Central memory CD4-positive, alpha-beta T cell (primary cell): Measurements from ENCODE around the gene SYT17.

Source experiments
- DNase-seq: peaks from one replicate; pipeline ENCODE4 v3.0.0; 2022

The SYT17 gene

DNA sequence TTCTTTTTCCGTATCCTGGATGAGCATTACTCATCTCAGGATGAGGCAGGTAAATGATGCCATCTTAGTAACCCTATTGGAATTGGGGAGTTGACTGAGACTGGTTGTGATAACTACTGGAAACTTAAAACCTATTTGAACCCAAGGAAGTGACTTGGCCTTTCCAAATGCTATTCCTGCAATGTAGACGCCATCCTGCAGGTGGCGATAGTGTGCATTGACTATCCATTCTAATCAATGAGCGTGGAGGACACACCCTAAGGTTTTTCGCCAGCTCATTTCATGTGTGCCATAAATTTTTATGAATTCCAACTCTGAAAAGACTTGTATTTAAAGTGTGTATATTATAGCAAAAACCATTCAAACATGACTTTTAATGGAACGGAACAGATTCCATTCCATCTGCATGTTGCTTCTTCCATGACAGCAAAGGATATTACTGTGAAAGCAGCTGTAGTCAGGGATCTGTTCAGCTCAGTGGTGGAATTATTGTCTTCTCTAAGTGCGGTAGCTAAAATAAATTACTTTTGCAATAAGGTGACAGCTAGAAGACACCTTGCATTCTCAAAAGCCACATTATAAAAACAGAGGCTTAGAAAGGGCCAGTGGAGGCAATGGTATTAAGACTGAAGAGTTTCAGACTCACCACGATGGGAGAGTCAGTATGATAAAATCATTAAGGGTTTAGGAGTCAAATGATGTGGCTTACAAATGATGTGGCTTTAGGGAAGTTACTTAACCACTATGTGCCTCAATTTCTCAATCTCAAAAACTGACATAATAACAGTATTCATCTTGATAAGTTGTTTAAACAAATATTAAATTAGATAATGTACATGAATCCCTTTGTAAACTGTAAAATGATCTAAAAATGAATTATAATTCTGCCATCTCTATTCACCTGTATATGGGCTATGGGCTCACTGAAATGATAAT is 55.5 kb downstream of the SYT17 start:
- DNase-seq: no peak

- DNase-seq: no peak
Measured at GRCh38 chr16:19225651-19226050, 57.6 kb downstream of the SYT17 start.

DNA sequence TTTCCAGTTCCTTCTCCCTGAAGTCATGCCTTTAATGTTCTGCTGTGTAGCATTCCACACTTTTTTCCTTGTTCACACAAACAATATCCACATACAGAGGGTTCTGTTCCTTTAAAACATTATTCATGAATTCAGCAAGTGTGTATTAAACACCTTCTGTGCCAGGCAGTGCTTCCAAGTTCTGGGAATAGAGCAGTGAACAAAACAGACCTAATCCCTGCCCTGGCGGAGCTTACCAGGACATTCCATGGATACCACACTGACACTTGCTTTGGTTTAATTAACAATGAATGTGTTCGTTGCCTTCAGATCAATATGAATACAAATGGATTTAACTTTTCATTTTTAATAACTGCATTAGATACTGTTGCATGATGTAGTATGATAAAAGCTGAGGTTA is 59.6 kb downstream of the SYT17 start:
- DNase-seq: no peak

DNA sequence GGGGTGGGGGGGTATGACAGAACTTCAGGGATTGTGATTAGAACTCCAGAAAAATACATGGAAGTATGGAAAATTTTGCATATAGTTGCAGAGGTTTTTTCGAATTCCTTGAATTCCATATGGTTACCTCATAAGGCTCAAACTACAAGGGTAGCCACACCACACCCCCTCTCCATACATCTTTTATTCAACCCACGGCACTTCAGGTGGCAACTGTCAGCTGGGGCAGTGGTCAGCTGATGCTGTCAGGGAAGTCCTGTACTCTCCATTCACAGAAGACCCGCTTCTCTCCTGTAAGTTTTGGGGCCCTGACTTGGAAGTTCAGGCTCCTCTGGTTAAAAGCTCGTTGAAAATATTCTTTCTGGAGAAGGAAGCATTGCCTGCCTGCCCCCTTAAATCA is 60.0 kb downstream of the SYT17 start:
- no peak for DNase-seq

- no peak for DNase-seq
Measured at GRCh38 chr16:19228575-19228974, 60.5 kb downstream of the SYT17 start.

GRCh38 chr16:19230575-19230974 is 62.5 kb downstream of the SYT17 start:
- DNase-seq: no peak

DNA sequence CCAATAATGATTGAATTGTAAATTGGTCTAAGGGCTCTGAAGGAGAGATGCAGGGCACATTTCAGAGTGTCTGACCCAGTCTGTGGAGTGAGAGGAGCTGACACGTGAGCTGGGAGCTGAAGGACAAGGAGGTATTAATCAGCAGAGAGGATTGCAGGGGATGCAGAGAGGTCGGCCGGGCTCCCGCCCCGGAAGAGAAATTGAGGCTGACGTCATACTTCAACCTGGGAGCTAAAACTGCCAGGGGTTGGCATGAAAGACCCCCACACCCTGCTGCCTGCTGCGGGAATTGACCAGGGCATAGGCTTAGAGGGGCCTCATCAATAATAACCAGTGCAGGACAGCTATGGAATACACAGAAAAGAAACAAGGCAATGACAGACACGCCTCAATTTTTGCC is 63.8 kb downstream of the SYT17 start:
- no peak for DNase-seq

DNA sequence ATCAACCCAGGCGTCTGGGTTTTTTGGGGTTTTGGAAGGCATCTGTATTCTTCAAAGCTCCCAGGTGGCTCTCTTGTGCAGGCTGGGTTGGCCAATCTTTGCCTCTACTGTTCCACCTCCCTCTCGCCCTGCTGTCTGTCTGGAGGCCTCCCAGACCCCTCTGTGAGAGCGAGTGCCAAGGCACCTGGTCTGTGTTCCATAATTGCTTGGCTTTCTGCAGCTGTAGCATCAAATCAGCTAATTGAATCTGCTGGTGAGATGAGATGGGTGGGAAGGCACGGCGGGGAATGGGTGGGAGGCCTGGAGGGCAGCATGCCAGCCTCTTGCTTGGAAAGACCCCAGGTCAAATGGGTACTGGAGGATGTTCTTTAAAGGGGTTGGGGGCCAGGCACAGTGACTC is 64.9 kb downstream of the SYT17 start:
- DNase-seq: no peak

GRCh38 chr16:19235478-19235877 is 67.4 kb downstream of the SYT17 start:
- DNase-seq: no peak

DNA sequence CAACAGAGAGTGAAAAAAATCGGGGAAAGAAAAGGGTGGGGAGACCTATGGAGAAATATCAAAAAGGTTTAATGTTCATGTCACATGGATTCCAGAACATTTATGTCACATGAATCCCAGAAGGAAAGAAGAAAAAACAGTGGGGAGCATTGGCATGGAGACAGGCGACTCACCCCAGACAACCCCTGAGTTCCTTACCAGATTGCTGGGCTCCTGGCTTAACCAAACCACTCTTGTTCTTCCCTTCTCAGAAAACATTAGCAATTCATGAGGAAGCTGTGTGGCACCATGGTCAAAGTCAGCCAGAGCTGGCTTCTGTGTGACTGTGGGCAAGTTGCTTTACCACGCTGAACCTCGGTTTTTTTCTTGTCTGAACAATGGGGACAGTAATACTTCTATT is 67.8 kb downstream of the SYT17 start:
- DNase-seq: no peak

- no peak for DNase-seq
Measured at GRCh38 chr16:19236561-19237209, 68.6 kb downstream of the SYT17 start.

DNA sequence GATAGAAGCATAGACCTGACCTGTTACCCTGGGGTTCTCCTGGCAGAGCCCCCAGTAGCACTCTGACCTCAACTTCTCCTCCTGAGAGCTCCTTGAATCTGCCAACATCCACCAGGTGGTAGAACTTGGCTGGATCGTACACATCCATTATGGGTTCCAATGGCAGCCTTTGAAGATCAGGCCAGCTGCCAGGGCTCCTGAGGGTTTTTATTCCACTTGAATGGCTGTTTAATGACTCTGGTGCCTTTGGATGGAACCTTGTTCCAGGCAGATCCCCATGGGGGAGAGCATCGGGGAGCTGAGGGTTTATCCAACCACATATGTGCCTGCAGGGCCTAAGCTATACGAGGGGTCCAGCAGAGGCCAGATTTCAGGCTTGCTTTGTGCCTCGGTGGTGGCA is 70.4 kb downstream of the SYT17 start:
- DNase-seq: no peak

- no peak for DNase-seq
Measured at GRCh38 chr16:19239511-19240155, 71.6 kb downstream of the SYT17 start.

DNA sequence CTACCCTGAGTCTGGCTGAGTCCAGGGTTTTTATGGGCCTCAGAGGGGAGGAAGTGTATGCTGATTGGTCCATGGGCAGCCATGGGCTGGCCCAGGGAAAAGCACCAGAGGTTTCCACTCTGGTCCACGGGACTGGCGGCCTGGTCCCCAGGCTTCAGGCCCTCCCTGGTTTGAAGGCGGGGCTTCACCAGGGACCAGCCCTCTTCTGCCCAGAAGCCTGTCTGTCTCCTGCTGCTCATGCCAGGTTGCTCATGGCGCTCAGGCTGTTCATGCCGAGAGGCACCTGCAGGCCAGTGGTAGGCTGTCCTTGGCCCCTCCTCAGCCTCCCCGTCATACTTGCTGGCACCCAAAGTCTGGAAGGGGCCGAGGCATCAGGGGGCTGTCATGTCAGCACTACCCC is 72.5 kb downstream of the SYT17 start:
- DNase-seq: no peak

GRCh38 chr16:19241512-19241911 is 73.5 kb downstream of the SYT17 start:
- DNase-seq: no peak

DNA sequence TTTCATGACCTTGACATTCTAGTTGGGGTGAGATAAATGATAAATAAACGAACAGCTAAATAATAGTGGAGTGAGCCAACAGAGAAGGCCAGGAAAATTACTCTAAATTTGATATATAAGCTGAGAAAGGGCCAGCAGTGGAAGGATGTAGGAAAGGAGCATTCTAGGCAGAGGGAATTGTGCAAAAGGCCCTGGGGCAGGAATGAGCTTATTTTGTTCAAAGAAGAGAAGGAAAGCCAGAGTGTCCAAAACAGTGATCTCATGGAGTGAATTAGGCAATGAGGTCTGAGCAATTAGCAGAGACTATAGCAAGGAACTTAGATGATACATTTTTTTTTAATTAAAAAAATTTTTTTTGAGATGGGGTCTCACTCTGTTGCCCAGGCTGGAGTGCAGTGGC is 74.1 kb downstream of the SYT17 start:
- DNase-seq: no peak

DNA sequence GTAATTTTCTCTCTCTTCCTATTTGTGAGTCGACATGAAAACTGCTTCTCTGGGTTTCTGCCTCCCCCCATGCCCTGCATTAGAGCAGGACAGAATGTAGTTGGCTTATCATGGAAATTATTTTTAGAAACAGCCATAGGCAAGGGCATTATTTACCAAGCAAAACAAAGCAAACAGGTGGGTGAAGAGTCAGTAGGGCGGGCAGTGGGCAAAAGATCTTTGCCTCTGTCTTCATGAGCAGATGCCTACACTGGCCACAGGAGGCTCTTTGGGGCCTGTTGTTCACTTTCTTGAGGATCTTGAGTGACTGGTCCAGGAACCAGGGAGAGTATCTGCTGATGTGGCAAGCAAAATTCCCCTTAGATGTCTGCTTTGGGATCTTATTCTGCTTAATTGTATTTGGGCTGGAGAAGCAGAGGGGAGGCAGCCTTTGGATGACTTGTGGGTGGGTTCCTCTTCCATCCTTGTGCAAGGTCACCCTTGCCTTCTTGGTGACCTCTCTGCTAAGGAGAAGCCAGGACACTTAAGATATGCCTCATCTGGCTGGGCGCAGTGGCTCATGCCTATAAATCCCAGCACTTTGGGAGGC is 75.0 kb downstream of the SYT17 start:
- no peak for DNase-seq

DNA sequence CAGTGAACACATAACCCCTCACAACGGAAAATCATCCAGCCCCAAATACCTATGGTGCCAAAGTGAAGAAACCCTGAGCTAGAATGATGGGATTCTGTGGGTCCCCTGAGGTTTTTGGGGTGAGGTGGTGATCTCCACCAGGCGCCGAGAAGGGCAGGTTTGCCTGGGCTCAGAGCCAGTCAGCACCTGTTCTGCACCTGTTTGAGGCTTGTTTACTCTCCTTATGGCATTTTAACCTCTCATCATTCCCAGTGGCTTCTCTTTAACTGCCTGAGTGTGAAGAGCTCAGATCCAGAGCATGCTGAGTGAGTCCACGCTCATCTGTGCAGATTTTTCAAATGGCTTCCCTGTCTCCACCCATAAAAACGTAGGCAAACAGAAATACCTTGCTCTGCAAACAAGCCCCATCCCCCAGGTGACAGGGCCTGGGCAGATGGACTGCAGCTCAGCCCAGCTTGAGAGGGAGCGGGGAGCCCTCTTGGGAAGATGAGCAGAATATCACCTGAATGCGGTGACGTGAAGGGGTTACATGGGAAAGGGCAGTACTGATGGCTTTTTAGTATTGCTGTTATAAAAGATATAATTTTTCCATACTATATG is 77.4 kb downstream of the SYT17 start:
- no peak for DNase-seq

- DNase-seq: no peak
Measured at GRCh38 chr16:19252904-19253303, 84.9 kb downstream of the SYT17 start.

DNA sequence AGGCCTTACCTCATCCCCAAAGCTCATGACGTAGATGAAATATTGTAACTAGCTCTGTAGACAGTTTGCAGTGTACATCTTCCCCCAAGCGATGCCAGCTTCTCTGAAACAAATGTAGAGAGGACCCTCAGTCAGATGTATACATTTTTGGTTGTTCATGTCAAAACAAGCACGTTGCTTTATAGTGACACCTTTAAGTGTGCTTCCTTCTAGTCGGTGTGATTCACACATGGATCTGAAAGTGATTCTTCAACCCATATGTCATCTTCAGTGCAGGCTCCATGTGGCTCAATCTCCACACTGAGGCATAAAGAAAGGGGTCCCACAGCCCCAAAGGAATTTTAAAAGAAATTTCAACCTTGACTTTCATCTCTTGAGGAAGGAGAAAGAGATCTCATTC is 86.6 kb downstream of the SYT17 start:
- DNase-seq: no peak

- no peak for DNase-seq
Measured at GRCh38 chr16:19264123-19264673, 96.2 kb downstream of the SYT17 start.

- DNase-seq: no peak
Measured at GRCh38 chr16:19265380-19265930, 97.4 kb downstream of the SYT17 start.
